GM12873 (cell line): ENCODE results near the gene UFD1.

Source experiments
- TF ChIP-seq, protein P1 (sequence below): IDR thresholded peaks from 2 replicates; pipeline ENCODE4 v1.5.1; 2012; ENCODE audit warnings: low read depth, mild to moderate bottlenecking, moderate library complexity, low read length, control low read depth; ENCODE audit not compliant: insufficient read depth; ENCODE audit errors: missing control alignments

UFD1 gene

DNA sequence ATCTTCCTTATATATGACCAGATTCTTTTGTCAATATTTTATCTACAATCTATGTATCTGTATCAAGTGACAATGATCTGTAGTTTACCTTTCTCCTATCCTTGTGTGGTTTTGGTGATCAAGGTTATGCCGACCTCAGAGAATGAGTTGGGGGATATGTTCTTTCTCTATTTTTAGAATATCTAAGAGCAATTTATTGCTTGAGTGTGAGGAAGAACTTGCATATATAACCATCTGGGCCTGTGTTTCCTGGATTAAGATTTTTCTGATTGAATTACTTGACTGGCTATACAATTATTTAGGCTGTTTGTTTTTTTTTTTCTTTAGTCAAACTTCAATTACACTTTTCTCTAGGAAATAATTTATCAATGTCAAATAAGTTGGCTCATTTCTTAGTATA lies 17.5 kb downstream of the UFD1 start:
- TF ChIP-seq, protein P1, sequence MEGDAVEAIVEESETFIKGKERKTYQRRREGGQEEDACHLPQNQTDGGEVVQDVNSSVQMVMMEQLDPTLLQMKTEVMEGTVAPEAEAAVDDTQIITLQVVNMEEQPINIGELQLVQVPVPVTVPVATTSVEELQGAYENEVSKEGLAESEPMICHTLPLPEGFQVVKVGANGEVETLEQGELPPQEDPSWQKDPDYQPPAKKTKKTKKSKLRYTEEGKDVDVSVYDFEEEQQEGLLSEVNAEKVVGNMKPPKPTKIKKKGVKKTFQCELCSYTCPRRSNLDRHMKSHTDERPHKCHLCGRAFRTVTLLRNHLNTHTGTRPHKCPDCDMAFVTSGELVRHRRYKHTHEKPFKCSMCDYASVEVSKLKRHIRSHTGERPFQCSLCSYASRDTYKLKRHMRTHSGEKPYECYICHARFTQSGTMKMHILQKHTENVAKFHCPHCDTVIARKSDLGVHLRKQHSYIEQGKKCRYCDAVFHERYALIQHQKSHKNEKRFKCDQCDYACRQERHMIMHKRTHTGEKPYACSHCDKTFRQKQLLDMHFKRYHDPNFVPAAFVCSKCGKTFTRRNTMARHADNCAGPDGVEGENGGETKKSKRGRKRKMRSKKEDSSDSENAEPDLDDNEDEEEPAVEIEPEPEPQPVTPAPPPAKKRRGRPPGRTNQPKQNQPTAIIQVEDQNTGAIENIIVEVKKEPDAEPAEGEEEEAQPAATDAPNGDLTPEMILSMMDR, result no peak

DNA sequence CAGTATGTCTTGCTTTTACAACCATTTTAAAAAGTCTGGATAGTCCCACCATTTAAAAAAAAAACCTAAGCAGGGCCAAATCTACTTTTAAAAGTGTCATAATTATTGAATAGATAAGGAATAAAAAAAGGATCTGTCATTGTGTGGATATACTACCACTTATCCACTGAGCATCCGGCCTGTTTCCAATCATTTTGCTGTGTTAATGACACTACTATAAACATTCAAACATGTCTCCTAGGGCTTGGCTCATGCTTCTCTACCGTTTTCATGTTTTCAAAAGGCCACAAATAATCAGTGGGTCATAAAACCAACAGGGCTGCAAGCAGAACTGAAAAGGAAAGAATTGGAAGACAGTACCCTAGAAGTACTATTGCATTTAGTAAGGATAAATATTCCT lies 19.0 kb downstream of the UFD1 start:
- TF ChIP-seq, protein P1, result no peak

DNA sequence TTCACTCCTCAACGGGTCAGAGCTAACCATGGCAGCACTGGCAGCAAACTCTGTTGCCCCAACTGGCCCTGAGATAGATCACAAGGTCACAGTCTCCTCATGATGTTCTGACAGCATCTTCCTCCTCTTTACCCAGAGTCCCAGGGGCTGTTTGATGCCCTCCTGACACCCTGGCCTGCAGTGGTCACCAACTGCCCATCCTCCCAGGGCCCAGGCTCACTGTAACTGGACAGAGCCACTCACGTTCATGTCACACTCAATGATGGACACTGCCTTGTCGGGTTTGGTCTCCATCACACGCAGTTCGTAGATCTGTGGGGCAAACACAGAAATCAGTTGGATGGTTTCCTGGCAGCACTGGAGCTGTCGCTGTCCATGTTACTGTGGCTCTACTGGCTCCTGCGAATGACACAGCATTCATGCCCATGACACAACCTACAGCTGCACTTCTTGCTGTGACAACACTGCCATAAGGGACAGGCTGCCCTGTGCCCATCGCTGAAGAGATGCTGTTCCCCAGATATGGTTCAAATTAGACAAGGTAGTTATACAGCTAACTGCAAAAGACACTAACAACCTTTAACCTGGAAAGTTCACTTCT lies 21.1 kb downstream of the UFD1 start:
- TF ChIP-seq, protein P1, result no peak

DNA sequence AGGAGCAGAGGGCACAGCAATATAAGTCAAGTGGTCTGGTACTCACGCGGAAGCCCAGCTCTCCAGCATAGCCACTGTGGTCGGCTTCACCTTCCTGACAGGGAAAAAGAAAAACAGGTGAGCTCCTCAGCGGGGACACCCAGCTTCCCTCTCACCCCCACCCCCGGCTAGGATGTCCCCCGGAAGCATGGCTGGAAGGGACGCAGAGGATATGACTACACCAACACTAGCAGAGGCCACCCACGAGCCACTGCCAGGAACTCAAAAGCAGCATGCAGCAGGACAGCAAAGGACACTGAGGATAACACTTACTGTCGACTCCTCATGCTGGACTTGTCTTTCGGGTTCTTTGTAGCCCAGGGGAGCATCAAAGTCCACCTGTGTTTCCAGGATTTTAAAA lies 22.5 kb downstream of the UFD1 start:
- TF ChIP-seq, protein P1, result no peak

DNA sequence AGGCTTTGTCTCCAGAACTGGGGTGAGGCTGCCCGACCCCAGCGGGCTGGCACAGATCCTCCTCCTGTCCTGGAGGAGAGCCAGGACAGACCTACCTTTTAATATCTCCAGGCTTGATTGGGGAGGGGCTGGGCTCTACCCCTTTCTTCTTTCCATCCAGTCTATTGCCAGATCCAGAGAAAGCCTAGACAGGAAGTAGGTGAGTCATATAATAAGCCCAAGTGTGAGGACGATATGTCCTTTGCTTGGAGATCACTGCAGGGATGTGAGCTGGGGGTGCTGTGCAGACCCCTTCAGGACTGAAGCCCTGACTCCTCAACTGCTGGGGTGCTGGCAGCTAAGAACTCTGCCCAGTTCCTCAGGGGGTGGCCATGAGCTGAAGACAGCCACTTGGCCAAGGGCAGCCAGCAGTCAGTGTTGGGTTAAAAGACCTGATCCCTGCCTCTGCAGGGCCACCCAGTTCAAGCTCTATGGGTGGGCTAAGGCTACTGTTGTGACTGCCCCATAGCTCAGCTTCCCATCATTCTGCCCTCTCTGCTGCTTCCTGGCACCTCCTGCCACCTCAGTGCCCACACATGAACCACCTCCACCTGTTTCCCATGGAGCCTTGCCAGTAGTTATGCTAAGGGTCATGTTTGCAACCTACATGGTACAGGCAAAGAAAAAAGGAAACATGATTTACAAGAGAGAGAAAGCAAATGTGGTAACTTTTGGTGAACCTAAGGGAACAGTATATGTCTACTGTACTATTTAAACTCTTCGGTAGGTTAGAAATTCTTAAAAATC lies 23.2 kb downstream of the UFD1 start:
- TF ChIP-seq, protein P1, result no peak

DNA sequence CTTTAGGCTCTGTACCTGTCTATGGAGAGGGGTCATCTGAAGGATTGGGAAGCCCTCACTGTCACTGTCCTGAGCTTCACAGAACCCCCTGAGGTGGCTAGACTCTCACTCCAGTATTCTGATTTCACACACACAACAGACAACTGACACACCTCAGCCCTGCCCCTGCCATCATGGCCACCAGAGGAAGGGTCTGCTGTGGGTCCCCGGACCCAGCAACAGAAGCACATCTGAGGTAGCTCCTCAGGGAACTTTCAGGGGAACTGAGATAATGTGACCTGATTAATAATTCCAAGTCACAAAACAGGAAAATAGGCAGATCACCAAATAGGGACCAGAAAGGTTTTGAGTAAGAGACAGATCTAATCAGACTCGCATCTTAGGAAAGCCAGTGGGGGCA lies 24.0 kb downstream of the UFD1 start:
- TF ChIP-seq, protein P1, result no peak

DNA sequence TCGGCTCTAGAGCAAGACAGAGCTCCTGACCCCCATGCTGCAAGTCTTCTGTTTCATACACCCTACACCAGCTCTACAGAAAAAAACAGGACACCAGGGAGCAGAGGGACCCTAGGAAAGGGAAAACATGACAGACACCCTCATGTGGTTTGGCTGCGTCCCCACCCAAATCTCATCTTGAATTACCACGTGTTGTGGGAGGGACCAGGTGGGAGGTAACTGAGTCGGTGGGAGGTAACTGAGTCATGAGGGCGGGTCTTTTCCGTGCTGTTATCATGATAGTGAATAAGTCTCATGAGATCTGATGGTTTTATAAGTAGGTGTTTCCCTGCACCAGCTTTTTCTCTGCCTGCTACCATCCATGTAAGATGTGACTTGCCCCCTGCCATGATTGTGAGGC lies 24.8 kb downstream of the UFD1 start:
- TF ChIP-seq, protein P1, result no peak
